Hematopoietic multipotent progenitor cell treated with erythropoietin and hydrocortisone succinate and interleukin-3 and kit ligand, for 4 days (in vitro differentiated cells): Measurements from ENCODE around the gene SKAP1.
"Not testable (repeated sequence)": the region's sequence is repeated elsewhere in the genome, so short reads cannot be mapped to it uniquely, and the experiment has no call there.

Source experiments
- DNase-seq: peaks from one replicate; pipeline ENCODE4 v3.0.0-alpha.2; 2015

SKAP1 gene

GRCh38 chr17:48276776-48277175 lies 153.2 kb downstream of the SKAP1 start:
- DNase-seq, result no peak

- no peak for DNase-seq
Observed at GRCh38 chr17:48270899-48271298, 159.1 kb downstream of the SKAP1 start.

GRCh38 chr17:48269209-48269608 lies 160.8 kb downstream of the SKAP1 start:
- DNase-seq, result no peak

- no peak for DNase-seq
Observed at GRCh38 chr17:48263731-48264035, 166.3 kb downstream of the SKAP1 start.

- peak; percentile 60 for DNase-seq
Observed at GRCh38 chr17:48262982-48263730, 166.9 kb downstream of the SKAP1 start.

GRCh38 chr17:48261297-48261880 lies 168.6 kb downstream of the SKAP1 start:
- peak; percentile 53 for DNase-seq

GRCh38 chr17:48259694-48260291 lies 170.2 kb downstream of the SKAP1 start:
- peak; percentile 67 for DNase-seq

- peak; percentile 32 for DNase-seq
Observed at GRCh38 chr17:48258331-48258730, 171.7 kb downstream of the SKAP1 start.

- DNase-seq, result no peak
Observed at GRCh38 chr17:48255759-48256158, 174.3 kb downstream of the SKAP1 start.

- peak; percentile 28 for DNase-seq
Observed at GRCh38 chr17:48254896-48255295, 175.1 kb downstream of the SKAP1 start.

- DNase-seq, result no peak
Observed at GRCh38 chr17:48253975-48254374, 176.0 kb downstream of the SKAP1 start.

- no peak for DNase-seq
Observed at GRCh38 chr17:48251950-48252349, 178.1 kb downstream of the SKAP1 start.

- DNase-seq, result no peak
Observed at GRCh38 chr17:48250949-48251348, 179.1 kb downstream of the SKAP1 start.

- DNase-seq, result not testable (repeated sequence)
Observed at GRCh38 chr17:48250059-48250458, 180.0 kb downstream of the SKAP1 start.

- no peak for DNase-seq
Observed at GRCh38 chr17:48247603-48248002, 182.4 kb downstream of the SKAP1 start.

GRCh38 chr17:48247038-48247437 lies 183.0 kb downstream of the SKAP1 start:
- DNase-seq, result no peak

- DNase-seq, result peak; percentile 27
Observed at GRCh38 chr17:48246612-48247011, 183.4 kb downstream of the SKAP1 start.

GRCh38 chr17:48245465-48246033 lies 184.5 kb downstream of the SKAP1 start:
- DNase-seq, result not testable (repeated sequence)

- DNase-seq, result no peak
Observed at GRCh38 chr17:48244814-48245213, 185.2 kb downstream of the SKAP1 start.

- DNase-seq, result peak; percentile 33
Observed at GRCh38 chr17:48244121-48244711, 185.8 kb downstream of the SKAP1 start.

- DNase-seq, result no peak
Observed at GRCh38 chr17:48241770-48242497, 188.1 kb downstream of the SKAP1 start.

GRCh38 chr17:48241131-48241591 lies 188.9 kb downstream of the SKAP1 start:
- DNase-seq, result peak; percentile 53
